ENCODE results near the gene RIMOC1.
A peak's percentile ranks its signal among the peaks of the same experiment; 100 is the strongest.
"Not testable (repeated sequence)": the region's sequence is repeated elsewhere in the genome, so short reads cannot be mapped to it uniquely, and the experiment has no call there.

RIMOC1 gene

GRCh38 chr5:41891066-41891707 is 13.0 kb upstream of the RIMOC1 start:
- DNase-seq: no peak

- DNase-seq: no peak
Observed at GRCh38 chr5:41892031-41892430, 12.1 kb upstream of the RIMOC1 start.

GRCh38 chr5:41893074-41893851 is 10.9 kb upstream of the RIMOC1 start:
- no peak for DNase-seq

GRCh38 chr5:41896230-41896629 is 7.9 kb upstream of the RIMOC1 start:
- DNase-seq: no peak

- DNase-seq: no peak
Observed at GRCh38 chr5:41903382-41903891, 707 bp upstream of the RIMOC1 start.

GRCh38 chr5:41906151-41906550 is 2.0 kb downstream of the RIMOC1 start:
- no peak for DNase-seq

- DNase-seq: no peak
Observed at GRCh38 chr5:41908374-41909079, 4.4 kb downstream of the RIMOC1 start.

- DNase-seq: no peak
Observed at GRCh38 chr5:41918105-41918504, 14.0 kb downstream of the RIMOC1 start.

GRCh38 chr5:41921166-41921565 is 17.0 kb downstream of the RIMOC1 start:
- no peak for DNase-seq

GRCh38 chr5:41921874-41922273 is 17.7 kb downstream of the RIMOC1 start:
- no peak for DNase-seq

- no peak for DNase-seq
Observed at GRCh38 chr5:41924526-41924871, 20.4 kb downstream of the RIMOC1 start.

GRCh38 chr5:41924872-41925554 is 20.9 kb downstream of the RIMOC1 start, which contains the start of gene FBXO4:
Gene FBXO4, plus strand, starts transcription at chr5:41925281. Its CDS starts 29 bp downstream, at chr5:41925310.
- DNase-seq: peak; percentile 82 to 87

GRCh38 chr5:41925555-41925951 is 21.4 kb downstream of the RIMOC1 start:
- DNase-seq: peak; percentile 16 to 34

GRCh38 chr5:41927604-41928003 is 23.5 kb downstream of the RIMOC1 start:
- no peak for DNase-seq

- no peak for DNase-seq
Observed at GRCh38 chr5:41929035-41929434, 24.9 kb downstream of the RIMOC1 start.

- no peak for DNase-seq
Observed at GRCh38 chr5:41932770-41933169, 28.6 kb downstream of the RIMOC1 start.

GRCh38 chr5:41935544-41935943 is 31.4 kb downstream of the RIMOC1 start:
- DNase-seq: no peak

GRCh38 chr5:41940641-41941040 is 36.5 kb downstream of the RIMOC1 start:
- DNase-seq: no peak

GRCh38 chr5:41945332-41945955 is 41.3 kb downstream of the RIMOC1 start:
- DNase-seq: not testable (repeated sequence)

GRCh38 chr5:41951224-41951623 is 47.1 kb downstream of the RIMOC1 start:
- no peak for DNase-seq
